HEK293 (cell line): ENCODE measurements around the gene CYP2E1.

ENCODE experiments used
- CTCF ChIP-seq: fragments of 450-650 bp; formaldehyde crosslinking; IDR thresholded peaks from 2 replicates; pipeline ENCODE4 v1.5.1; 2016; ENCODE audit warnings: missing biosample characterization, missing genetic modification characterization
- ELK4 ChIP-seq: IDR thresholded peaks from 2 replicates; pipeline ENCODE4 v1.6.1; 2011; ENCODE audit warnings: mild to moderate bottlenecking, low read depth, low read length, borderline replicate concordance
- ZBTB7A ChIP-seq: fragments of 450-650 bp; formaldehyde crosslinking; IDR thresholded peaks from 2 replicates; pipeline ENCODE4 v1.5.1; 2016; ENCODE audit warnings: low read depth, missing biosample characterization, missing genetic modification characterization
- ZFP41 ChIP-seq: fragments of 450-650 bp; formaldehyde crosslinking; IDR thresholded peaks from 2 replicates; pipeline ENCODE4 v1.5.1; 2016; ENCODE audit warnings: missing biosample characterization, missing genetic modification characterization, borderline replicate concordance
- ZNF10 ChIP-seq: fragments of 450-650 bp; formaldehyde crosslinking; IDR thresholded peaks from 2 replicates; pipeline ENCODE4 v1.5.1; 2017; ENCODE audit warnings: missing biosample characterization, missing genetic modification characterization
- ZNF174 ChIP-seq: fragments of 450-650 bp; formaldehyde crosslinking; IDR thresholded peaks from 2 replicates; pipeline ENCODE4 v1.5.0; 2017; ENCODE audit warnings: missing biosample characterization, mild to moderate bottlenecking, missing genetic modification characterization
- ZNF175 ChIP-seq: fragments of 450-650 bp; formaldehyde crosslinking; IDR thresholded peaks from 2 replicates; pipeline ENCODE4 v1.5.1; 2016; ENCODE audit warnings: missing biosample characterization, missing genetic modification characterization
- ZNF239 ChIP-seq: fragments of 450-650 bp; formaldehyde crosslinking; IDR thresholded peaks from 2 replicates; pipeline ENCODE4 v1.5.1; 2016; ENCODE audit warnings: missing biosample characterization, missing genetic modification characterization
- ZNF24 ChIP-seq: fragments of 450-650 bp; formaldehyde crosslinking; IDR thresholded peaks from 2 replicates; pipeline ENCODE4 v1.5.1; 2016; ENCODE audit warnings: missing biosample characterization, missing genetic modification characterization
- ZNF335 ChIP-seq: fragments of 450-650 bp; formaldehyde crosslinking; conservative IDR thresholded peaks from 2 replicates; pipeline ENCODE4 v1.5.1; 2016; ENCODE audit warnings: missing biosample characterization, missing genetic modification characterization
- ZNF518A ChIP-seq: fragments of 450-650 bp; formaldehyde crosslinking; conservative IDR thresholded peaks from 2 replicates; pipeline ENCODE4 v1.5.1; 2016; ENCODE audit warnings: low read depth, missing biosample characterization, missing genetic modification characterization
- ZNF639 ChIP-seq: fragments of 450-650 bp; formaldehyde crosslinking; IDR thresholded peaks from 2 replicates; pipeline ENCODE4 v1.5.1; 2016; ENCODE audit warnings: missing biosample characterization, missing genetic modification characterization
- ZNF658 ChIP-seq: fragments of 450-650 bp; formaldehyde crosslinking; IDR thresholded peaks from 2 replicates; pipeline ENCODE4; 2016; ENCODE audit warnings: missing biosample characterization, missing genetic modification characterization

- TF ChIP-seq CTCF (tag by site-specific recombination) (no peak), ZNF518A (tag by site-specific recombination) (no peak), ZNF239 (tag by site-specific recombination) (no peak), ZNF174 (tag by site-specific recombination) (no peak), ZNF658 (no peak), ZBTB7A (tag by site-specific recombination) (no peak), ZFP41 (tag by site-specific recombination) (no peak), ZNF335 (tag by site-specific recombination) (no peak), ZNF639 (tag by site-specific recombination) (no peak), ZNF175 (tag by site-specific recombination) (no peak), ELK4 (no peak), ZNF24 (tag by site-specific recombination) (no peak), ZNF10 (no peak)
Observed at GRCh38 chr10:133487085-133487484, 40.1 kb upstream of the CYP2E1 start.
